Activated CD4-positive, alpha-beta T cell treated with anti-CD3 and anti-CD28 coated beads, Interleukin-2, amount 50 U/mL, for 24 hours (primary cell): ENCODE measurements around the gene NDUFB1.

Source experiments
- DNase-seq, 2 donors: peaks; one replicate each; pipeline ENCODE4 v3.0.0-alpha.2; 2020; ENCODE audit warnings: low read depth in 1 of 2, low spot score in 1 of 2

The NDUFB1 gene

DNA sequence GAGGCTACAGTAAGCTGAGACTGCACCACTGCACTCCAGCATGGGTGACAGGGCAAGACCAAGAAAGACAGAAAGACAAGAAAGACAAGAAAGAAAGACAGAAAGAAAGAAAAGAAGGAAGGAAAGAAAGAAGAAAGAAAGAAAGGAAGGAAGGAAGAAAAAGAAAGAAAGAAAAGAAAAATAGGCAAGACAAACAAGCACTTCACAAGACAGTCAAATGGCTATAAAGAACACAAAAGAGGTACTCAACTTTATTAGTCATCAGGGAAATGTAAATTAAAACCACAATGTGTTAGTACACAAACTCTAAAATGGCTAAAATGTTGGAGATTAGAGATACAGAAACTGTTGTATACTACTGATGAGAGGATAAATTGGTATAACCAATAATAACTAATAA is 21.7 kb downstream of the NDUFB1 start:
- DNase-seq, result no peak

DNA sequence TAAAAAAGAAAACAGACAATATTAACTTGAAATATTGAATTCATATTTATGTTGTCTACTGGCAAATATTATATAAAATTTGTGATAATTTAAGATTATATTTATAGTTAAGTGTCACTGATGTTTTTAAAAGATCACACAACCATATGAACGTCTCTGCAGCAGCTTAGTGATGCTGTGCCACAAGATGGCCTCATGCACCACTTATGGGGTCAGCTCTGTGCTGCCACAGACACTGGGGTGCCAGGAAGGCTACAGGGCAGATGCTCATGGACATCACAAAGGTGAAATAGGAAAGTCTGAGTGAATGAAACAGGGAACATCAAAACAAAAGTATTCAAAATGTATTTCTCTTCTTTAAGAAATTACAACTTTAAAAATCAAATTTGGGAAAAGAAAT is 28.2 kb downstream of the NDUFB1 start:
- no peak for DNase-seq

DNA sequence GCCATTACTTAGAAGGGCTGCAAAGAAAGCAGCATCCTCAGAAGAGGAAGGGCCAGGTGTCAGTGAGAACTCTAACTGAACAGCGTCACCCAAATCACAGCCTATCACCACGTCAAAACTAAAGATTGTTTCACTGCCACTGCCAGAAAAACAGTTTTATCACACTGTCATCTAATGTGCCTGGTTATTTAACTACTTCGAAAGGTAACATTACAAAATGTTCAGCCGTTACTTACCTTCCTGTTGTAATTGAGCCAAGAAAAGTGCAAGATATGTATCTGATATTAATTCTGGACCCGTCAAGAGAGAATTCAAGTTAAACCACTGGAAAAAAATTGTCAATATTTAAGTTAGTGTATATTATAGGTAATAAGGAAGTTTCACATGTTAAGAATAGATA is 33.0 kb downstream of the NDUFB1 start:
- no peak for DNase-seq

GRCh38 chr14:92074555-92074954 is 47.0 kb downstream of the NDUFB1 start:
- no peak for DNase-seq
